NB4 (cell line): Measurements from ENCODE around the gene GDPD5.

ENCODE experiments used
- POLR2A ChIP-seq: IDR thresholded peaks from 2 replicates; pipeline ENCODE4 v1.6.1; 2011; ENCODE audit warnings: mild to moderate bottlenecking; ENCODE audit not compliant: insufficient read length; ENCODE audit errors: extremely low read depth
- TF ChIP-seq, protein P1 (sequence below): IDR thresholded peaks from one replicate; pipeline ENCODE4 v1.5.1; 2012; ENCODE audit warnings: low read depth, low read length

- TF ChIP-seq, protein P1, sequence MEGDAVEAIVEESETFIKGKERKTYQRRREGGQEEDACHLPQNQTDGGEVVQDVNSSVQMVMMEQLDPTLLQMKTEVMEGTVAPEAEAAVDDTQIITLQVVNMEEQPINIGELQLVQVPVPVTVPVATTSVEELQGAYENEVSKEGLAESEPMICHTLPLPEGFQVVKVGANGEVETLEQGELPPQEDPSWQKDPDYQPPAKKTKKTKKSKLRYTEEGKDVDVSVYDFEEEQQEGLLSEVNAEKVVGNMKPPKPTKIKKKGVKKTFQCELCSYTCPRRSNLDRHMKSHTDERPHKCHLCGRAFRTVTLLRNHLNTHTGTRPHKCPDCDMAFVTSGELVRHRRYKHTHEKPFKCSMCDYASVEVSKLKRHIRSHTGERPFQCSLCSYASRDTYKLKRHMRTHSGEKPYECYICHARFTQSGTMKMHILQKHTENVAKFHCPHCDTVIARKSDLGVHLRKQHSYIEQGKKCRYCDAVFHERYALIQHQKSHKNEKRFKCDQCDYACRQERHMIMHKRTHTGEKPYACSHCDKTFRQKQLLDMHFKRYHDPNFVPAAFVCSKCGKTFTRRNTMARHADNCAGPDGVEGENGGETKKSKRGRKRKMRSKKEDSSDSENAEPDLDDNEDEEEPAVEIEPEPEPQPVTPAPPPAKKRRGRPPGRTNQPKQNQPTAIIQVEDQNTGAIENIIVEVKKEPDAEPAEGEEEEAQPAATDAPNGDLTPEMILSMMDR, result no peak
- no peak for TF ChIP-seq POLR2A
These were observed 45.3 kb downstream of the GDPD5 start for GRCh38 chr11:75480185-75481175.
